Left ventricle myocardium inferior (tissue), 1 donor: ENCODE results near the gene ALDOA. TPM values are rescaled to one million over a fixed set of nuclear protein-coding genes. Genes with fewer than 3 reads are reported as not detected.

Experiments
- DNase-seq: peaks from one replicate; pipeline ENCODE4 v3.0.0-alpha.2; 2020
- H3K27ac ChIP-seq: fragments of 200-600 bp; replicated peaks from 2 replicates; pipeline ENCODE4 v1.8.0; 2021
- H3K27me3 ChIP-seq: fragments of 200-600 bp; 2 replicates; pipeline ENCODE4 v1.8.0; 2021; ENCODE audit warnings: low read depth
- H3K36me3 ChIP-seq: fragments of 200-600 bp; 2 replicates; pipeline ENCODE4 v1.8.0; 2021
- H3K4me1 ChIP-seq: fragments of 200-600 bp; 2 replicates; pipeline ENCODE4 v1.8.0; 2021
- H3K4me3 ChIP-seq: fragments of 200-600 bp; 2 replicates; pipeline ENCODE4 v1.8.0; 2021; ENCODE audit warnings: mild to moderate bottlenecking, moderate library complexity
- H3K9me3 ChIP-seq: fragments of 200-600 bp; replicated peaks from 2 replicates; pipeline ENCODE4 v1.8.0; 2021
- intact Hi-C: fragments of 100-400 bp; cut with micrococcal nuclease; formaldehyde crosslinking; loops from one replicate; pipeline ENCODE4 v1.11.0; 2022
- total RNA-seq: library from RNA; stranded (reverse); fragmentation: NEBNext Ultra II Directional; extraction: Animal tissue kit (Norgen Biotek cat#: 25700); gene quantifications from one replicate; pipeline ENCODE4 v1.2.1, GENCODE V29; 2021
- TF ChIP-seq, protein P1 (sequence below): fragments of 200-600 bp; IDR thresholded peaks from 2 replicates; pipeline ENCODE4 v1.8.0; 2021; ENCODE audit warnings: antibody characterized with exemption, mild to moderate bottlenecking, borderline replicate concordance
- donor health status: DM: no; HTN: yes; CAD: no; lungs with severe emphysema.

Gene ALDOA
- total RNA-seq, 1 donor from 2014 or later: 3,337 TPM

DNA sequence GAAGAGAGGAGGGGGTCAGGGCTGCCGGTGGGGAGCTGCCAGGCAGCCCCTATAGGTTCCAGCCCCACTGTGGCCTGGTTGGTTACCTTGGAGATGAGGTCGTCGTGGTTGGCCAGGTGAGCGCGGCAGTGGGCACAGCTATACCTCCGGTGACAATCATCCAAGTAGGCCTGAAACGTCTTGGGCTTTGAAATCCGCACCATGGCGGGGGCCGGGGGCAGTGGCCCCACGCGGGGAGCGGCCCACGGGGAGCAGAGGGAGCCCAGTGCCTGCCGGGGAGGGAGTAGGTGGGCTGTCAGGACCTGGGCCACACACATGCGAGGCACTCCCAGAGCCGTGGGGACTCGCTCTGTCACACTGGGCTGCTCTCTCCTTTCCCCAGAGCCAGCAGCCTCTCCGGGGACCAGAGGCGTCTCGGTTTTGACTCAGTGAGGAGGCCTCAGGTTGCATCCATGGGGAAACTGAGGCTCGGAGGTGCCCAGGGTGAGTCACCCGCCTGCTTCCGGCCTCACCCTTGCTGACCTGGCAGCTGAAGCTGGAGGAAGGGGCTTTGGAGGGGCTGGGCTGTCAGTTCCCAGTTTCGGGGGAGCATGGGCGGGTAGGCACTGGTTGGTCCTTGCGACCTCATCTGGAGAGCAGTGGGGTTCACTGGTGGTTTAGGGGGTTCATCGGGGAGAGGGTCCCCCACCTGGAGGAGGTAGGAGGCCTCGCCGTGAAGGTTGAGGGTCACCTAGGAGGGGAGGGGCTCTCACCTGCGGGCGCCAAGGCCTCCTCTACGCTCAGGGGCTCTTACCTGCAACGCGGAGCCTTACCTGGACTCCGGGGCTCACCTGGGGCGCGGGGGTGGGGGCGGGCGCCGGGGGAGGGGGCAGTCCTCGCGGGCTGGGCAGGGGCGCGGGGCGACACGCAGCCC, 29.9 kb downstream of the ALDOA start:
- intact Hi-C loops: no loop called here
- H3K27me3 ChIP-seq: no peaks in the 10 kb centered on the region
- peaks cover 17% of the 10 kb centered on the region for H3K36me3 ChIP-seq
- H3K9me3 ChIP-seq: peaks cover 20% of the 10 kb centered on the region
- peak overlapping the region; percentile 88 for H3K4me3 ChIP-seq
- peak overlapping the region; percentile 92 for H3K27ac ChIP-seq
- TF ChIP-seq, protein P1, sequence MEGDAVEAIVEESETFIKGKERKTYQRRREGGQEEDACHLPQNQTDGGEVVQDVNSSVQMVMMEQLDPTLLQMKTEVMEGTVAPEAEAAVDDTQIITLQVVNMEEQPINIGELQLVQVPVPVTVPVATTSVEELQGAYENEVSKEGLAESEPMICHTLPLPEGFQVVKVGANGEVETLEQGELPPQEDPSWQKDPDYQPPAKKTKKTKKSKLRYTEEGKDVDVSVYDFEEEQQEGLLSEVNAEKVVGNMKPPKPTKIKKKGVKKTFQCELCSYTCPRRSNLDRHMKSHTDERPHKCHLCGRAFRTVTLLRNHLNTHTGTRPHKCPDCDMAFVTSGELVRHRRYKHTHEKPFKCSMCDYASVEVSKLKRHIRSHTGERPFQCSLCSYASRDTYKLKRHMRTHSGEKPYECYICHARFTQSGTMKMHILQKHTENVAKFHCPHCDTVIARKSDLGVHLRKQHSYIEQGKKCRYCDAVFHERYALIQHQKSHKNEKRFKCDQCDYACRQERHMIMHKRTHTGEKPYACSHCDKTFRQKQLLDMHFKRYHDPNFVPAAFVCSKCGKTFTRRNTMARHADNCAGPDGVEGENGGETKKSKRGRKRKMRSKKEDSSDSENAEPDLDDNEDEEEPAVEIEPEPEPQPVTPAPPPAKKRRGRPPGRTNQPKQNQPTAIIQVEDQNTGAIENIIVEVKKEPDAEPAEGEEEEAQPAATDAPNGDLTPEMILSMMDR: no peak
- peaks cover 54% of the 10 kb centered on the region for H3K4me1 ChIP-seq
- no peak for DNase-seq

DNA sequence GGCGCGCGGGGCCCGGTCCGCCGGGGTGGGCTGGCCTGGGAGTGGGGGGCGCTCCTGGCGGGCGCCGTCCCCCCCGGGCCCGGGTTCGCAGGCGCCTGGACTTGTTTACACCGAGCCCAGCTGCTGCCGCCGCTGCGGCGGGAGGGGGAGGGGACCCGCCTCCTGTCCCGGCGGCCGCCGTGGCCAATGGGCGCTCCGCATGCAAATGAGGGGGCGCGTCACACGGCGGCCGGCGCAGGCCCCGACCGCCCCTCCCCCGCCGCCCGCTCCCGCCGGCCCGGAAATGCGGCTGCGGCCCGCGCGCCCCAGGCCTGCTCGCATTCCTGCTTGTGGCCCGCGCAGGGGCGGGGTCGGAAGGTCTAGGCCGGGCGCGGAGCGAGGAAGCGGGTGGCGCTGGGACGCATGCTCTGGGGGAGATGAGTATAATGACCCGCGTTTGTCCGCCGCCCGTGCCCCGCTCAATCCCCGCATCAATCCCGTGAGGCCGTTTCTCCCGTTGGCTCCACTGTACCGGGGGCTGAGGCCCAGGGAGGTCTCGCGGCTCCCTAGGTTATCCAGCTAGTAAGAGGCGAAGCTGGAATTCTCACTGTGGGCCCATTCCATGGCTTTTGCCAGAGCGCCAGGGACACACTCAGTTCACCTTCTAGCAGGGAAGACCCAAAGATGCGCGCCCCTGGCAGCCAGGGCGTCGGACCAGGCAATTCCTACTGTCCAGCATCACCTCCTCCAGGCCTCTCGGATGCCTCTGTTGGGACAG, 30.7 kb downstream of the ALDOA start, which contains the start of gene YPEL3:
Gene YPEL3 (minus strand): TSS at position 109 of the 757 bp plus-strand sequence. CDS start 731 bp downstream, outside the sequence.
- Histone ChIP-seq H3K9me3 (peaks cover 20% of the 10 kb centered on the region), H3K36me3 (peaks cover 17% of the 10 kb centered on the region), H3K27me3 (no peaks in the 10 kb centered on the region), H3K27ac (peak within 1 kb of the TSS; percentile 92), H3K4me1 (peaks cover 47% of the 10 kb centered on the region), H3K4me3 (peak within 1 kb of the TSS; percentile 88)
- TF ChIP-seq, protein P1: no peak
- DNase-seq: peak; percentile 95
- intact Hi-C loops: no loop called here

DNA sequence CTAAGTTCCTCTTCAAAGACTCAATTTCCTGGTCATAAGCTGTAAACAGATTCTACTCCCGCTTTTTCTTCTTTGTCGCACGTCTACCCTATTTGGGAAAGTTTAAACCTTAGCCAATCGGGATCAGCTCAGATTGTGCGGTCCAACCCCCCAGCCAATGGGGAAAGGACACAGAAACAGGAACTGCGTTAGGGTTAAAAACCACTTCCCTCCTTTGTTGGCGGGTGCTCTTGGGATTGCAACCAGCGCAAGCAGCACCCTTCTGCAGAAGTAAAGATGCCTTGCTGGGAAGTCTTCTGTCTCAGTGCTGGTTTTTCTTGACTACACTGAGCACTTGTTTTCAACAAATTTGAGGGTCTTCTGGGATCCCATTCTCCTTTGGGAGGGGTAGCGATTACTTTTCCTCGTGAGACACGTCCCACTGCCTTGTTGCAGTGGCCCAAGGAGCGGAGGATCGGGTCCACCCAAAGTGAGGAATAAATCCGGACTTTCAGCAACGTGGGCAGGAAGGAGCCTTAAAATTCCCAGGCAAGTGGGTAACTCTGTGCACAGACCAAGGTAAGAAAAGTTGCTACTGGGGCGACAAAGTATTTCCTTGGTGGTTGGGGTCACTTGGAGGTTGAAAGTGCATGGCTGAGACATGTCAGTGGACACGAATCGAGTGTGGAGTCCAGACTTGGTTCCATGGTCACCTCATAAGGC, 31.5 kb downstream of the ALDOA start:
- intact Hi-C loops: no loop called here
- Histone ChIP-seq H3K4me3 (peak overlapping the region; percentile 88), H3K27ac (peak overlapping the region; percentile 92), H3K27me3 (no peaks in the 10 kb centered on the region), H3K36me3 (peaks cover 17% of the 10 kb centered on the region), H3K9me3 (peaks cover 20% of the 10 kb centered on the region), H3K4me1 (peaks cover 43% of the 10 kb centered on the region)
- TF ChIP-seq, protein P1: no peak
- DNase-seq: no peak

DNA sequence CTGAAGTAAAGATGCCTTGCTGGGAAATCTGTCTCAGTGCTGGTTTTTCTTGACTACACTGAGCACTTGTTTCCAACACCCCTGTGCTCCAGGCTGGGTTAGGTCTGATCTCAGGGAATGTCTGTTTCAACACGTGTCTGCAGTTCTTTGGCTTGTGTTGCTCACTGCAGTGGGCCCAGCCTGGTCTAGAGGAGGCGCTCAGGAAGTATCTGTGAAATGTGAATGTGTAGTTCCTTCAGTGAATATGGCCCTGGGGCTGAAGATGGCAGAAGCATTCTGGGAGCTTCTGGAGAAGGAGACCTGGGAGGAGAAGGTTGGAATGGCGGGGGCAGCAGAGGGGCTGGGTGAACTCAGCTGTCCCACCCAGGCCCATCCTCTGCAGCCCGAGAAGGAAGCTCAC, 38.5 kb downstream of the ALDOA start:
- H3K27ac ChIP-seq: no peak overlapping the region
- H3K4me3 ChIP-seq: no peak overlapping the region
- H3K4me1 ChIP-seq: no peaks in the 10 kb centered on the region
- H3K36me3 ChIP-seq: peaks cover 48% of the 10 kb centered on the region
- DNase-seq: no peak
- H3K9me3 ChIP-seq: no peaks in the 10 kb centered on the region
- no peaks in the 10 kb centered on the region for H3K27me3 ChIP-seq
- TF ChIP-seq, protein P1: no peak
- intact Hi-C loops: no loop called here

DNA sequence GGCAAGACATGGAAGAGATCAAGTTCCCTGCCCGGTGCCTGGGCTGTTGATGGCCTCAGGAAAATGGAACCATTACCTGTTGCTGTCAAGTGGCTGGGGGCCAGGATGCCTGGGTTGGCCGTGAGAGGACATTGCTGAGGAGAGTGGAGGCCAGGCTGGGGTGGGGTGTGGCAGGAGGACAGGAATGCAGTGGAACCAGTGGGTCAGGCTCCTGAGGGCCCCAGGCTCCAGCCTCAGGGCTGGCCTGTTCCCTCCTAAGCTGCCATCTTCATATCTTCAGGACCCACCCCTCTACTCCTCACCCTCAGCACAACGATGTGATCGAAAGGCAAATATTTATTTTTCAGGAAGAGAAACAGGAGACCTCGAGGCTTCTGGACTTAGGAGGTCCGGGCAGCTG, 38.9 kb downstream of the ALDOA start:
- no peak for DNase-seq
- TF ChIP-seq, protein P1: no peak
- intact Hi-C loops: no loop called here
- Histone ChIP-seq H3K27ac (no peak overlapping the region), H3K4me3 (no peak overlapping the region), H3K36me3 (peaks cover 52% of the 10 kb centered on the region), H3K4me1 (no peaks in the 10 kb centered on the region), H3K9me3 (no peaks in the 10 kb centered on the region), H3K27me3 (no peaks in the 10 kb centered on the region)
